GM23338 (cell line): ENCODE results near the gene ETV6. TPM values are rescaled to one million over a fixed set of nuclear protein-coding genes. Genes with fewer than 3 reads are reported as not detected.

ENCODE experiments used
- ATAC-seq: fragments of 200-7000 bp; cut with Tn5 transposase; 3 replicates; pipeline ENCODE4 v1.9.1; 2020
- DNase-seq: peaks from one replicate; pipeline ENCODE4 v3.0.0-alpha.2; 2015; ENCODE audit warnings: low spot score
- H2AFZ ChIP-seq: fragments of 200-600 bp; sonication (generic); 2 replicates; pipeline ENCODE4 v1.8.0; 2016; ENCODE audit warnings: antibody characterized with exemption, mild to moderate bottlenecking, moderate library complexity
- H3F3A ChIP-seq: fragments of 200-600 bp; sonication (generic); replicated peaks from 2 replicates; pipeline ENCODE4 v1.8.0; 2017; ENCODE audit warnings: antibody characterized with exemption, mixed run types, low read depth
- H3K27ac ChIP-seq: fragments of 200-600 bp; sonication (generic); 2 replicates; pipeline ENCODE4 v1.6.1; 2016; ENCODE audit warnings: low read depth
- H3K27me3 ChIP-seq: fragments of 200-600 bp; sonication (generic); 2 replicates; pipeline ENCODE4 v1.8.0; 2016; ENCODE audit warnings: mild to moderate bottlenecking, mixed run types, moderate library complexity; ENCODE audit not compliant: insufficient read depth
- H3K36me3 ChIP-seq: fragments of 200-600 bp; sonication (generic); 2 replicates; pipeline ENCODE4 v1.8.0; 2016; ENCODE audit warnings: mild to moderate bottlenecking; ENCODE audit not compliant: insufficient read depth
- H3K4me1 ChIP-seq: fragments of 200-600 bp; sonication (generic); 2 replicates; pipeline ENCODE4 v1.8.0; 2016; ENCODE audit warnings: mild to moderate bottlenecking, moderate library complexity; ENCODE audit not compliant: insufficient read depth
- H3K4me2 ChIP-seq: fragments of 200-600 bp; sonication (generic); 2 replicates; pipeline ENCODE4 v1.7.1; 2017; ENCODE audit warnings: mixed run types
- H3K4me3 ChIP-seq: fragments of 200-600 bp; sonication (generic); 2 replicates; pipeline ENCODE4 v1.6.1; 2016; ENCODE audit warnings: mixed run types
- H3K79me2 ChIP-seq: fragments of 200-600 bp; sonication (generic); replicated peaks from 2 replicates; pipeline ENCODE4 v1.8.0; 2017; ENCODE audit warnings: mild to moderate bottlenecking; ENCODE audit not compliant: insufficient read depth
- H3K9me2 ChIP-seq: fragments of 200-600 bp; sonication (generic); 2 replicates; pipeline ENCODE4 v1.8.0; 2017; ENCODE audit not compliant: insufficient read depth
- H4K20me1 ChIP-seq: fragments of 200-600 bp; sonication (generic); replicated peaks from 2 replicates; pipeline ENCODE4 v1.8.0; 2017; ENCODE audit warnings: mild to moderate bottlenecking; ENCODE audit not compliant: insufficient read depth
- H3K27ac Mint-ChIP-seq: 2 replicates; pipeline ENCODE4 v1.8.0; 2020; ENCODE audit warnings: inconsistent platforms, mild to moderate bottlenecking, moderate library complexity, mixed read lengths
- H3K27me3 Mint-ChIP-seq: 3 replicates; pipeline ENCODE4 v1.8.0; 2022; ENCODE audit warnings: low read depth, mild to moderate bottlenecking, moderate library complexity, mixed read lengths, inconsistent platforms; ENCODE audit not compliant: insufficient read depth, poor library complexity
- H3K36me3 Mint-ChIP-seq: 3 replicates; pipeline ENCODE4 v1.8.0; 2021; ENCODE audit warnings: low read depth, mild to moderate bottlenecking, inconsistent platforms, moderate library complexity, mixed read lengths
- H3K4me1 Mint-ChIP-seq: 3 replicates; pipeline ENCODE4 v1.8.0; 2020; ENCODE audit warnings: mild to moderate bottlenecking, inconsistent platforms, mixed read lengths
- H3K4me3 Mint-ChIP-seq: 3 replicates; pipeline ENCODE4 v1.8.0; 2021; ENCODE audit warnings: moderate library complexity, mild to moderate bottlenecking, inconsistent platforms, mixed read lengths
- H3K9me3 Mint-ChIP-seq: 3 replicates; pipeline ENCODE4 v1.8.0; 2020; ENCODE audit warnings: moderate library complexity, mild to moderate bottlenecking, inconsistent platforms, mixed read lengths
- CREB1 ChIP-seq: fragments of 250-450 bp; sonication (Bioruptor Pico); IDR thresholded peaks from 2 replicates; pipeline ENCODE4 v1.5.0; 2020; ENCODE audit warnings: low read depth, mild to moderate bottlenecking, moderate library complexity
- ETS1 ChIP-seq: IDR thresholded peaks from 2 replicates; pipeline ENCODE4 v1.6.1; 2016; ENCODE audit warnings: antibody characterized with exemption
- EZH2 ChIP-seq: fragments of 200-600 bp; sonication (generic); IDR thresholded peaks from one replicate; pipeline ENCODE4 v1.8.0; 2017; ENCODE audit warnings: antibody characterized with exemption, mild to moderate bottlenecking, low read depth; ENCODE audit not compliant: unreplicated experiment
- EZH2phosphoT487 ChIP-seq: fragments of 200-600 bp; sonication (generic); IDR thresholded peaks from one replicate; pipeline ENCODE4 v1.8.1; 2018; ENCODE audit warnings: antibody characterized with exemption; ENCODE audit not compliant: unreplicated experiment
- JUNB ChIP-seq: IDR thresholded peaks from one replicate; pipeline ENCODE4 v1.6.1; 2016; ENCODE audit warnings: antibody characterized with exemption; ENCODE audit not compliant: unreplicated experiment
- NANOG ChIP-seq: IDR thresholded peaks from 2 replicates; pipeline ENCODE4 v1.6.1; 2016; ENCODE audit warnings: antibody characterized with exemption, borderline replicate concordance
- POLR2AphosphoS5 ChIP-seq: IDR thresholded peaks from 2 replicates; pipeline ENCODE4 v1.6.1; 2016; ENCODE audit warnings: antibody characterized with exemption, low read depth
- REST ChIP-seq: IDR thresholded peaks from one replicate; pipeline ENCODE4 v1.6.1; 2018; ENCODE audit warnings: antibody characterized with exemption; ENCODE audit not compliant: unreplicated experiment
- STAT1 ChIP-seq: IDR thresholded peaks from one replicate; pipeline ENCODE4 v1.6.1; 2016; ENCODE audit warnings: antibody characterized with exemption; ENCODE audit not compliant: unreplicated experiment
- ZNF114 ChIP-seq: fragments of 250-450 bp; sonication (Bioruptor Pico); IDR thresholded peaks from 2 replicates; pipeline ENCODE4 v1.5.0; 2020; ENCODE audit warnings: mild to moderate bottlenecking, moderate library complexity
- ZNF331 ChIP-seq: fragments of 250-450 bp; sonication (Bioruptor Pico); IDR thresholded peaks from 2 replicates; pipeline ENCODE4 v1.5.0; 2020; ENCODE audit warnings: low read depth, mild to moderate bottlenecking, moderate library complexity
- polyA plus RNA-seq: library from polyadenylated mRNA; unstranded; fragments of >200 nt; fragmentation: Nextera tagmentation; extraction: Ambion mirVana; gene quantifications from 2 replicates; pipeline ENCODE4 v1.2.1, GENCODE V29; 2016
- total RNA-seq: library from RNA; depleted of rRNA; stranded (reverse); fragments of >200 nt; shearing (Covaris generic); gene quantifications from 2 replicates; pipeline ENCODE4 v1.2.3, GENCODE V29; 2014
- TF ChIP-seq, protein P1 (sequence below): fragments of 250-450 bp; sonication (Bioruptor Pico); IDR thresholded peaks from 2 replicates; pipeline ENCODE4 v1.5.0; 2020; ENCODE audit warnings: mild to moderate bottlenecking, moderate library complexity
- TF ChIP-seq, protein P2 (sequence below), 2 experiments: fragments of 200-600 bp in 1 of 2; sonication (generic) in 1 of 2; conservative IDR thresholded peaks; 2 replicates each; pipeline versions ENCODE4 v1.5.1 to v1.6.1; 2016 to 2017; ENCODE audit warnings: antibody characterized with exemption in 2 of 2, low read depth in 2 of 2, mild to moderate bottlenecking in 2 of 2, moderate library complexity in 1 of 2

ETV6 gene
- total and polyA plus RNA-seq, 2 experiments from 2014 or later: 7.5 to 15.1 TPM

GRCh38 chr12:11618046-11618445 lies 31.4 kb upstream of the ETV6 start:
- Histone ChIP-seq H3K27me3 (no peaks in the 10 kb centered on the region), H3K4me2 (no peak overlapping the region), H3F3A (no peaks in the 10 kb centered on the region), H3K36me3 (no peaks in the 10 kb centered on the region), H4K20me1 (no peaks in the 10 kb centered on the region), H3K4me3 (no peak overlapping the region), H3K4me1 (peaks cover 39% of the 10 kb centered on the region), H3K27ac (no peak overlapping the region), H3K9me2 (no peaks in the 10 kb centered on the region), H2AFZ (no peak overlapping the region), H3K79me2 (peaks cover 59% of the 10 kb centered on the region)
- Mint-ChIP-seq H3K9me3 (no peaks in the 10 kb centered on the region), H3K36me3 (peaks cover 7% of the 10 kb centered on the region; the same call in 1 of the 3 replicates), H3K4me3 (no peak overlapping the region), H3K27ac (no peak overlapping the region), H3K4me1 (peaks cover 57% of the 10 kb centered on the region), H3K27me3 (peaks cover 7% of the 10 kb centered on the region)
- no peak for DNase-seq
- TF ChIP-seq JUNB (no peak), POLR2AphosphoS5 (no peak), CREB1 (no peak), ZNF331 (CRISPR knock-in tag) (no peak), ETS1 (no peak), EZH2phosphoT487 (no peak), REST (no peak), NANOG (no peak), EZH2 (no peak), STAT1 (no peak), ZNF114 (CRISPR knock-in tag) (no peak)
- TF ChIP-seq, protein P1, sequence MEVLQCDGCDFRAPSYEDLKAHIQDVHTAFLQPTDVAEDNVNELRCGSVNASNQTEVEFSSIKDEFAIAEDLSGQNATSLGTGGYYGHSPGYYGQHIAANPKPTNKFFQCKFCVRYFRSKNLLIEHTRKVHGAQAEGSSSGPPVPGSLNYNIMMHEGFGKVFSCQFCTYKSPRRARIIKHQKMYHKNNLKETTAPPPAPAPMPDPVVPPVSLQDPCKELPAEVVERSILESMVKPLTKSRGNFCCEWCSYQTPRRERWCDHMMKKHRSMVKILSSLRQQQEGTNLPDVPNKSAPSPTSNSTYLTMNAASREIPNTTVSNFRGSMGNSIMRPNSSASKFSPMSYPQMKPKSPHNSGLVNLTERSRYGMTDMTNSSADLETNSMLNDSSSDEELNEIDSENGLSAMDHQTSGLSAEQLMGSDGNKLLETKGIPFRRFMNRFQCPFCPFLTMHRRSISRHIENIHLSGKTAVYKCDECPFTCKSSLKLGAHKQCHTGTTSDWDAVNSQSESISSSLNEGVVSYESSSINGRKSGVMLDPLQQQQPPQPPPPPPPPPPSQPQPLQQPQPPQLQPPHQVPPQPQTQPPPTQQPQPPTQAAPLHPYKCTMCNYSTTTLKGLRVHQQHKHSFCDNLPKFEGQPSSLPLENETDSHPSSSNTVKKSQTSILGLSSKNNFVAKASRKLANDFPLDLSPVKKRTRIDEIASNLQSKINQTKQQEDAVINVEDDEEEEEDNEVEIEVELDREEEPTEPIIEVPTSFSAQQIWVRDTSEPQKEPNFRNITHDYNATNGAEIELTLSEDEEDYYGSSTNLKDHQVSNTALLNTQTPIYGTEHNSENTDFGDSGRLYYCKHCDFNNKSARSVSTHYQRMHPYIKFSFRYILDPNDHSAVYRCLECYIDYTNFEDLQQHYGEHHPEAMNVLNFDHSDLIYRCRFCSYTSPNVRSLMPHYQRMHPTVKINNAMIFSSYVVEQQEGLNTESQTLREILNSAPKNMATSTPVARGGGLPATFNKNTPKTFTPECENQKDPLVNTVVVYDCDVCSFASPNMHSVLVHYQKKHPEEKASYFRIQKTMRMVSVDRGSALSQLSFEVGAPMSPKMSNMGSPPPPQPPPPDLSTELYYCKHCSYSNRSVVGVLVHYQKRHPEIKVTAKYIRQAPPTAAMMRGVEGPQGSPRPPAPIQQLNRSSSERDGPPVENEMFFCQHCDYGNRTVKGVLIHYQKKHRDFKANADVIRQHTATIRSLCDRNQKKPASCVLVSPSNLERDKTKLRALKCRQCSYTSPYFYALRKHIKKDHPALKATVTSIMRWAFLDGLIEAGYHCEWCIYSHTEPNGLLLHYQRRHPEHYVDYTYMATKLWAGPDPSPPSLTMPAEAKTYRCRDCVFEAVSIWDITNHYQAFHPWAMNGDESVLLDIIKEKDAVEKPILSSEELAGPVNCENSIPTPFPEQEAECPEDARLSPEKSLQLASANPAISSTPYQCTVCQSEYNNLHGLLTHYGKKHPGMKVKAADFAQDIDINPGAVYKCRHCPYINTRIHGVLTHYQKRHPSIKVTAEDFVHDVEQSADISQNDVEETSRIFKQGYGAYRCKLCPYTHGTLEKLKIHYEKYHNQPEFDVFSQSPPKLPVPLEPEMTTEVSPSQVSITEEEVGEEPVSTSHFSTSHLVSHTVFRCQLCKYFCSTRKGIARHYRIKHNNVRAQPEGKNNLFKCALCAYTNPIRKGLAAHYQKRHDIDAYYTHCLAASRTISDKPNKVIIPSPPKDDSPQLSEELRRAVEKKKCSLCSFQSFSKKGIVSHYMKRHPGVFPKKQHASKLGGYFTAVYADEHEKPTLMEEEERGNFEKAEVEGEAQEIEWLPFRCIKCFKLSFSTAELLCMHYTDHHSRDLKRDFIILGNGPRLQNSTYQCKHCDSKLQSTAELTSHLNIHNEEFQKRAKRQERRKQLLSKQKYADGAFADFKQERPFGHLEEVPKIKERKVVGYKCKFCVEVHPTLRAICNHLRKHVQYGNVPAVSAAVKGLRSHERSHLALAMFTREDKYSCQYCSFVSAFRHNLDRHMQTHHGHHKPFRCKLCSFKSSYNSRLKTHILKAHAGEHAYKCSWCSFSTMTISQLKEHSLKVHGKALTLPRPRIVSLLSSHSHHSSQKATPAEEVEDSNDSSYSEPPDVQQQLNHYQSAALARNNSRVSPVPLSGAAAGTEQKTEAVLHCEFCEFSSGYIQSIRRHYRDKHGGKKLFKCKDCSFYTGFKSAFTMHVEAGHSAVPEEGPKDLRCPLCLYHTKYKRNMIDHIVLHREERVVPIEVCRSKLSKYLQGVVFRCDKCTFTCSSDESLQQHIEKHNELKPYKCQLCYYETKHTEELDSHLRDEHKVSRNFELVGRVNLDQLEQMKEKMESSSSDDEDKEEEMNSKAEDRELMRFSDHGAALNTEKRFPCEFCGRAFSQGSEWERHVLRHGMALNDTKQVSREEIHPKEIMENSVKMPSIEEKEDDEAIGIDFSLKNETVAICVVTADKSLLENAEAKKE: no peak
- TF ChIP-seq, protein P2, sequence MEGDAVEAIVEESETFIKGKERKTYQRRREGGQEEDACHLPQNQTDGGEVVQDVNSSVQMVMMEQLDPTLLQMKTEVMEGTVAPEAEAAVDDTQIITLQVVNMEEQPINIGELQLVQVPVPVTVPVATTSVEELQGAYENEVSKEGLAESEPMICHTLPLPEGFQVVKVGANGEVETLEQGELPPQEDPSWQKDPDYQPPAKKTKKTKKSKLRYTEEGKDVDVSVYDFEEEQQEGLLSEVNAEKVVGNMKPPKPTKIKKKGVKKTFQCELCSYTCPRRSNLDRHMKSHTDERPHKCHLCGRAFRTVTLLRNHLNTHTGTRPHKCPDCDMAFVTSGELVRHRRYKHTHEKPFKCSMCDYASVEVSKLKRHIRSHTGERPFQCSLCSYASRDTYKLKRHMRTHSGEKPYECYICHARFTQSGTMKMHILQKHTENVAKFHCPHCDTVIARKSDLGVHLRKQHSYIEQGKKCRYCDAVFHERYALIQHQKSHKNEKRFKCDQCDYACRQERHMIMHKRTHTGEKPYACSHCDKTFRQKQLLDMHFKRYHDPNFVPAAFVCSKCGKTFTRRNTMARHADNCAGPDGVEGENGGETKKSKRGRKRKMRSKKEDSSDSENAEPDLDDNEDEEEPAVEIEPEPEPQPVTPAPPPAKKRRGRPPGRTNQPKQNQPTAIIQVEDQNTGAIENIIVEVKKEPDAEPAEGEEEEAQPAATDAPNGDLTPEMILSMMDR (conservative IDR thresholded peaks at IDR 0.05; ENCODE audit: low read depth in 2 of 2): no peak
- no peak for ATAC-seq
